Measurements from ENCODE around the gene DSE.

- TF ChIP-seq CTCF (IDR thresholded peaks at IDR 0.05; ENCODE audit: insufficient read depth, low read length, poor library complexity, severe bottlenecking) (no peak), EZH2phosphoT487 (conservative IDR thresholded peaks at IDR 0.05; ENCODE audit: low read length) (no peak)
Measured at GRCh38 chr6:116328528-116328903, 42.2 kb upstream of the DSE start.
